ENCODE results near the gene ZFAND4. TPM values are rescaled to one million over a fixed set of nuclear protein-coding genes. Genes with fewer than 3 reads are reported as not detected.
A peak's percentile ranks its signal among the peaks of the same experiment; 100 is the strongest.

ZFAND4 gene
- 2.3 and 6.4 TPM in 2 replicates for total RNA-seq (2011; cell fraction: chromatin; rRNA removed; ENCODE audit: low replicate concordance)
- 1.8 and 2.0 TPM in 2 replicates for total RNA-seq (2011; cell fraction: nucleolus; rRNA removed)
- 1.2 and 3.3 TPM in 2 replicates for total RNA-seq (2011; cell fraction: nucleoplasm; rRNA removed)
- total RNA-seq (2014; rRNA removed) (0.82 and 1.2 TPM in 2 replicates), total RNA-seq (2014; rRNA removed; fragmentation: Illumina TruSeq; extraction: Trizol) (1.8 and 2.0 TPM in 2 replicates), total RNA-seq (2015; rRNA removed; fragmentation: Illumina TruSeq; extraction: Trizol) (2.5 and 3.0 TPM in 2 replicates), total RNA-seq (2021) (2.1 and 2.9 TPM in 2 replicates), polyA plus RNA-seq (2011; rRNA removed) (0.03 and 0.53 TPM in 2 replicates), polyA plus RNA-seq (2014; fragmentation: Illumina TruSeq; extraction: Trizol) (1.3 and 1.5 TPM in 2 replicates), polyA plus RNA-seq (2014; fragmentation: Nextera tagmentation; extraction: Ambion mirVana) (under 1 TPM; 0.42 to 0.73 TPM), polyA plus RNA-seq (2014; rRNA removed) (0.92 and 2.6 TPM in 2 replicates), polyA minus RNA-seq (2011; rRNA and poly(A)+ RNA removed) (0.09 and 1.2 TPM in 2 replicates), Bru-seq, nascent RNA (percentile 50 among the genes with signal in this experiment), BruChase-seq, experiment 1, labeled RNA remaining after a 2-hour chase (percentile 50 among the genes with signal in this experiment), BruChase-seq, experiment 2, labeled RNA remaining after a 6-hour chase (percentile 51 among the genes with signal in this experiment)
- 0.18 TPM in 1 of 2 replicates, not detected in the other for polyA plus RNA-seq (2011; cell fraction: cytosol; rRNA removed)
- polyA plus RNA-seq (2011; cell fraction: nucleus; rRNA removed) = 0.08 and 0.47 TPM in 2 replicates
- 1.3 and 1.5 TPM in 2 replicates for polyA plus RNA-seq (2012)
- not detected in 2 replicates for polyA minus RNA-seq (2011; cell fraction: cytosol; rRNA and poly(A)+ RNA removed)
- polyA minus RNA-seq (2011; cell fraction: nucleus; rRNA and poly(A)+ RNA removed) = 1.1 TPM in 1 of 2 replicates, not detected in the other
- long read RNA-seq, experiment 1, partial matches to known transcripts = 0 of 4 reads
- long read RNA-seq, experiment 1, other reads (novel, unspliced or antisense) = 4 of 4 reads
- long read RNA-seq, experiment 2 = 0 reads
- long read RNA-seq, experiment 3, partial matches to known transcripts = 0 of 1 reads
- long read RNA-seq, experiment 3, other reads (novel, unspliced or antisense) = 1 of 1 reads

GRCh38 chr10:45672181-45673073, at the start of gene ZFAND4:
TSS of gene ZFAND4 (minus strand) at chr10:45672772. CDS start at chr10:45663725, 9,047 bp downstream.
- peak within 1 kb of the TSS; percentile 85 for H2AFZ ChIP-seq (ENCODE audit: low read depth, low read length)
- H3K27ac ChIP-seq (ENCODE audit: extremely low read depth, low read depth, low read length) = peak within 1 kb of the TSS; percentile 55
- 61% methylated on average over 51 of the region's 96 CpGs for WGBS (ENCODE audit: insufficient coverage, low coverage, missing lambda C conversion rate)
- BruUV-seq (replicated peaks) = no TSS peak
- in situ Hi-C loops (cut with MboI) (no loop called here), intact Hi-C loops (cut with micrococcal nuclease) (loop anchor here (2.0 kb wide), 1 partner anchor 202 kb away; no protein-coding TSS in a partner anchor)
- no peaks in the 10 kb centered on the region; the same call in 1 of the 2 replicates for H3K9me3 ChIP-seq (replicated peaks; ENCODE audit: control insufficient read depth, insufficient read depth, low read depth, low read length)
- no peaks in the 10 kb centered on the region for H3K9me1 ChIP-seq (ENCODE audit: control insufficient read depth, insufficient read depth, low read length)
- peak within 1 kb of the TSS; percentile 66 to 89 for H3K9ac ChIP-seq (ENCODE audit: insufficient read depth in 1 of 2, low read depth in 2 of 2, low read length in 2 of 2)
- H3K4me3 ChIP-seq = peak within 1 kb of the TSS; percentile 38
- POLR2A ChIA-PET = interaction anchor here (0.5 to 1.8 kb wide), 2 partner anchors 19 to 54 kb away, joined by 5 to 8 read pairs; no protein-coding TSS in a partner anchor
- H3K4me2 ChIP-seq (ENCODE audit: insufficient read depth, low read length) = peak within 1 kb of the TSS; percentile 70
- peaks cover 0 to 12% of the 10 kb centered on the region in 2 experiments; a peak in 2 of 5 replicates for H3K4me1 ChIP-seq (replicated peaks in 1 of 2; ENCODE audit: control insufficient read depth in 2 of 2, insufficient read depth in 2 of 2, low read length in 2 of 2)
- DNase-seq (ENCODE audit: extremely low read depth in 1 of 4, low spot score in 3 of 4) = peak; percentile 73 to 79 (median 78)
- no peak for FAIRE-seq
- H4K20me1 ChIP-seq (replicated peaks; ENCODE audit: control insufficient read depth, insufficient read depth, low read length) = no peaks in the 10 kb centered on the region
- no peaks in the 10 kb centered on the region for H3K79me2 ChIP-seq (ENCODE audit: control insufficient read depth, insufficient read depth, low read length)
- H3K27me3 ChIP-seq (ENCODE audit: control insufficient read depth in 2 of 2, insufficient read depth in 2 of 2, low read length in 2 of 2) = no peaks in the 10 kb centered on the region
- no peaks in the 10 kb centered on the region for H3K36me3 ChIP-seq (ENCODE audit: control insufficient read depth, insufficient read depth, low read length)
- peak; percentile 98 for ATAC-seq
- CTCF ChIA-PET (ENCODE audit: low intra/inter-chr PET ratio) = interaction anchor here (0.7 to 1.5 kb wide), 3 partner anchors 48 to 208 kb away, joined by 3 to 7 read pairs (median 5); no protein-coding TSS in a partner anchor
- TF ChIP-seq GTF2F1 (IDR thresholded peaks at IDR 0.05; ENCODE audit: low read depth, low read length) (no peak), FOSL1 (tag; conservative IDR thresholded peaks at IDR 0.05) (no peak), HNRNPH1 (optimal IDR thresholded peaks at IDR 0.05; ENCODE audit: low read depth, low read length) (no peak), TAF9B (IDR thresholded peaks at IDR 0.05; ENCODE audit: partially characterized antibody) (no peak), U2AF2 (optimal IDR thresholded peaks at IDR 0.05; ENCODE audit: low read depth, low read length) (no peak), SMARCA5 (IDR thresholded peaks at IDR 0.05) (no peak), ATF7 (IDR thresholded peaks at IDR 0.05) (0 out of 2 replicates have a peak, but pooled peaks have one; percentile 10), MIER1 (IDR thresholded peaks at IDR 0.05; ENCODE audit: low read depth) (no peak), CCNT2 (IDR thresholded peaks at IDR 0.05; ENCODE audit: borderline replicate concordance, extremely low read depth, insufficient read length, low read depth, low read length) (peak; percentile 28), MTA3 (IDR thresholded peaks at IDR 0.05; ENCODE audit: borderline replicate concordance) (no peak), CBX8 (IDR thresholded peaks at IDR 0.05; ENCODE audit: borderline replicate concordance, extremely low read depth, low read depth, low read length, poor library complexity, severe bottlenecking) (no peak), VEZF1 (CRISPR knock-in tag; IDR thresholded peaks at IDR 0.05) (peak; percentile 48; the same call in 1 of the 2 replicates), MITF (IDR thresholded peaks at IDR 0.05) (no peak)
